HG03095 (cell line): ENCODE data around the gene CX3CL1.
"Not testable (repeated sequence)": the region's sequence is repeated elsewhere in the genome, so short reads cannot be mapped to it uniquely, and the experiment has no call there.

Experiments
- ATAC-seq: cut with Tn5 transposase; IDR thresholded peaks from one replicate; pipeline ENCODE4 v1.9.1; 2021; ENCODE audit warnings: moderate library complexity; ENCODE audit not compliant: unreplicated experiment

Gene CX3CL1

GRCh38 chr16:57356547-57356946, 15.7 kb upstream of the CX3CL1 start:
- no peak for ATAC-seq

GRCh38 chr16:57357330-57358085, 14.8 kb upstream of the CX3CL1 start:
- ATAC-seq, result no peak

- no peak for ATAC-seq
Observed at GRCh38 chr16:57358086-57358420, 14.2 kb upstream of the CX3CL1 start.

- ATAC-seq, result no peak
Observed at GRCh38 chr16:57358527-57359095, 13.7 kb upstream of the CX3CL1 start, which contains the start of gene CCL22. Gene CCL22, plus strand, starts transcription at chr16:57358783. Its CDS starts 34 bp downstream, at chr16:57358817.

GRCh38 chr16:57360321-57360935, 11.9 kb upstream of the CX3CL1 start:
- ATAC-seq, result no peak

GRCh38 chr16:57361404-57361803, 10.9 kb upstream of the CX3CL1 start:
- ATAC-seq, result no peak

GRCh38 chr16:57364143-57364542, 8.1 kb upstream of the CX3CL1 start:
- no peak for ATAC-seq

GRCh38 chr16:57366544-57367040, 5.7 kb upstream of the CX3CL1 start:
- ATAC-seq, result no peak

- no peak for ATAC-seq
Observed at GRCh38 chr16:57367116-57367752, 5.1 kb upstream of the CX3CL1 start.

GRCh38 chr16:57371494-57372371, 557 bp upstream of the CX3CL1 start:
- no peak for ATAC-seq

- no peak for ATAC-seq
Observed at GRCh38 chr16:57373117-57373947, 1.0 kb downstream of the CX3CL1 start.

GRCh38 chr16:57374067-57374534, 1.8 kb downstream of the CX3CL1 start:
- no peak for ATAC-seq

GRCh38 chr16:57374925-57375465, 2.7 kb downstream of the CX3CL1 start:
- ATAC-seq, result not testable (repeated sequence)

GRCh38 chr16:57376313-57376818, 4.1 kb downstream of the CX3CL1 start:
- ATAC-seq, result no peak

- peak; percentile 71 for ATAC-seq
Observed at GRCh38 chr16:57377080-57377841, 5.0 kb downstream of the CX3CL1 start.

- no peak for ATAC-seq
Observed at GRCh38 chr16:57379579-57379978, 7.3 kb downstream of the CX3CL1 start.

- no peak for ATAC-seq
Observed at GRCh38 chr16:57380671-57381462, 8.6 kb downstream of the CX3CL1 start.
